TTC549 (cell line): ENCODE data around the gene GMFB.
"Not testable (repeated sequence)": the region's sequence is repeated elsewhere in the genome, so short reads cannot be mapped to it uniquely, and the experiment has no call there.

ENCODE experiments used
- FAIRE-seq: peaks from 2 replicates; lab custom pipeline; 2012; peaks lifted over from hg19 to GRCh38; lab: Jason Lieb, UNC

The GMFB gene

DNA sequence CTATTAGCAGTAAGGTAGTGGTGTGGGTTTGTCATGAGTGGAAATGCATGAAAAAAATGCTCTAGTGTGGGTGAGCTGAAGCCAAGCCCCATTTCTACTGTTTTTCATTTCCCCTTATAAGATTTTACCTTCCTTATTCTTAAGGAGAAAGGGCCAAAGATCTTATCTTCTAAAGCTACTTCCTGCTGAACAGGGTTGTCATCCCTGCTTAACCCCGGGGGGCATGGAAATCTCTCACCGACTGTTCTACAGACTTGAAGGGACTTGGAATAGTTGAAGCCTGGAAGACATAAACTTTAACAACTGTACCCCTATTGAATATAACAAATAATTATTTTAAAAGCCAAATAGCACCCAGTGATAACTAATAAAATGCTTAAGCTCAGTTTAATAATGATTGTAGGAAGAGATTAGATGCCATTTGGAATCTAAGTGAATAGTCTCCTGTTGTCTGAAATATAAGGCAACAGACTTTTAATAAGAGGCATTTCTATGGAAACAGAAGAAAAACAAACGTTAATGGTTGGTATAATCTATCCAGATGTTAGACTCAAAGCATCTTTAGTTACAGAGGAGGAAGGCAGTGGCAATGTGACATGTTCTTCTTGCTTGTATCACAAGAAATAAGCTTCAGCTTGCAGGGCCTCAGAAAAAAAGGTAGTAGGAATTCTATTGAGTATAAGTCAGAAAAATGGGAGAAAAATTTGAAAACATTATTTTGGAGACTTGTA lies 1.8 kb upstream of the GMFB start:
- FAIRE-seq: no peak

DNA sequence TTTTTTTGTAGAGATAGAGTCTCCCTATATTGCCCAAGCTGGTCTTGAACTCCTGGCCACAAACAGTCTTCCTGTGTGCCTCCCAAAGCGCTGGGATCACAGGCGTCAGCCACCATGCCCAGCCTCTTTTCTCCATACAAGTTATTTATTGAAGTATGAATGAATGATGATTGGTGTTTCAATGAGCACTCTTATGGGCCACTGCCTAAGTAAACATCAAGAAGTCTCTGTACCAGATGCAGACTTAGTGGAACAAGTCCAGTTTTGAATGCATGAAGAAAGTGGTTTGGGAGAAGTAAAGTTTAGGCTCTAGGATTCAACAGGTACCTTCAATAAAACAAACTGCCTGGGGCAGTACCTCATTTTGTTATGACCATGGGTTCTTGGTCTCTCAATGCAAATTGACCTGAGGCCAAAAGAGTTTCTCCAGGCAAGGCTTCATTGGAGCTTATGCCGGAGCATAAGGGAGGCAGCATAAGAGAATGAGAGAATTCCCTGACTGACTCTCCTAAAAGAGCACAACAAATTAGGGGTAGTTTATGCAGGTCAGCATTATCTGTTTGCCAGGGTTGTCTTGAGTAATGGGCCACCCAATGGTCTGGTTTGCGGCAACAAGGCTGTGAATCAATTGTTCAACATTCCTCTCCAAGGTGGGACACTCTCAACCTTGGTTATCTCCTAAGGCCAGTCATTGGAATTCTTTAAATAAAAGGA lies 1.1 kb upstream of the GMFB start:
- no peak for FAIRE-seq

DNA sequence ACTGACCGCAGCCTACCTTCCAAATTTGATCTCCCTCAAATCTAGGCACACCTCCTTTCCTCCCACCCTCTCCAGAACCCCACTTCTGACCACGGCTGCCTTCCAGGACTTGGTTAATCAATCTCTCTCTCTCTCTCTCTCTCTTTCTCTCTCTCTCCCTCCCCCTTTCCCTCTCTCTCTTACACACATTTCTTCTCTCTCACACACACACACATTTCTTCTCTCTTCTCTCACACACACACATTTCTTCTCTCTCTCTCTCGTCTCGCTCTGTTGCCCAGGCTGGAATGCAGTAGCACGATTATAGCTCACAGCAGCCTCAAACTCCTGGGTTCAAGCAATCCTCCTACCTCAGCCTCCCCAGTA lies 521 bp upstream of the GMFB start:
- no peak for FAIRE-seq

DNA sequence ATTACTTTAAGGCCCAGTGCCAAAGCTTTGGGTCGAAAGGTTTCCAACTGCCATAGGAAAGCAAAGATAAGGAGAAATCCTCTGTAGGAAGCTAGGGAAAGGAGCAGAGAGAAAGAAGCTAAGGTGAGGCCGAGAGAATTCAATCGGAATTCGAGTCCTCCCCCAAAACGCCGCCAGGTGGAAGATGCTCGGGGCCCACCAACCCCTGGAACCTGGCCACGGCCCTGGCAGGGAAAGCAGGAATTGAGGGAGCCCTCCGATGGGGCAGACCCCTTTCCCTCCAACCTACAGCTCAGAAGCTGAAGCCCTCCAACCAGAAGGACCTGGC lies 498 bp downstream of the GMFB start:
- no peak for FAIRE-seq

DNA sequence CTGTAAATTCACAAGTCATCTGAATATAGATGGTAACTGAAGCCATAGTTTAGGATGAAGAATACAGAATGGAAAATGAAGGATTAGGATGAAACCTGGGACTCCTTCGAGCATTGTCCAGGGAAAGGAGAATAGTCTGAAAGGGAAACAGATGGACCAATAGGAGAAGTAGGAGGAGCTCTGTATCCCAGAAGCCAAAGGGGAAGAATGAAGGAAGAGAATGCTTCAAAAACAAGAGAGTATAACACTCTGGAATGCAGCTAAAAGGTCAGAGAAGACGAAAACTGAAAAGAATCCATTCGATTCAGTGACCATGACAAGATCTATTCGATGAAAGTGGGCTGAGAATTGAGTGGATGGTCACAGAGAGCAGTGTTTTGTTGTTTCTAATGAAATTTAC lies 1.0 kb downstream of the GMFB start:
- no peak for FAIRE-seq

DNA sequence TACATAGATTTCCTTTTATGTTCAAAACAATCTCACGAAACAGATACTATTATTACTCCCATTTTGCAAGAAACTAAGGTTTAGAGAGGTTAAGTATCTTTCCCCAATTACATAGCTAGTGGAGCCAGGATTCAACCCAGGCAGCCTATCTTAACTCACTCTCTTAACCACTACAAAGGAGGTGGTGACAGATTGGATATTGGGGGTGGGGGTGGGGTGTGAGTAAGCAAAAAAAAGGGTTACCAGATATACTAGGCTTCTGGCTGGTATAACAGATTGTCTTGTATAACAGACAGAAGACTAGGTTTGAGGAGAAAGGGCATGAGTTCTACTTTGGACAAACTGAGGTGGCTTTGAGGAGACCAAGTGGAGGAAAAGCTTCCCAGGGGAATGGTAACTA lies 2.1 kb downstream of the GMFB start:
- no peak for FAIRE-seq

DNA sequence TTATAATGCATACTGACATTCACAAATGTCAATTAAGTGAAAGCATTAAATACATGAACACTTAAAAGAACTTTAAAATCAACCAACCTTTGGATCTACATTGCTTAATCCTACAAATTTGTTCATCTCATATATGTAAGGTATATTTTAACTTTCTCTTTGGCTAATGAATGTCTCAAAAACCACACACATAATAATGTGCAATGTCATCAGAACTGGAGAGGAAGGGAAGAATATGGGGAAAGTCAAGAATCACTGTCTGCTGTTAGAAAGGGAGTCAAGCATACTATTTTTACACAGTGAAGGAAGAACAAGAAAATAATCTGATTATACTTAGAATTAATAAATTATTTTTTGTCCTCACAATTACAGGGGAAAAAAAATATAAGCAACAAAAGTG lies 4.9 kb downstream of the GMFB start:
- no peak for FAIRE-seq

DNA sequence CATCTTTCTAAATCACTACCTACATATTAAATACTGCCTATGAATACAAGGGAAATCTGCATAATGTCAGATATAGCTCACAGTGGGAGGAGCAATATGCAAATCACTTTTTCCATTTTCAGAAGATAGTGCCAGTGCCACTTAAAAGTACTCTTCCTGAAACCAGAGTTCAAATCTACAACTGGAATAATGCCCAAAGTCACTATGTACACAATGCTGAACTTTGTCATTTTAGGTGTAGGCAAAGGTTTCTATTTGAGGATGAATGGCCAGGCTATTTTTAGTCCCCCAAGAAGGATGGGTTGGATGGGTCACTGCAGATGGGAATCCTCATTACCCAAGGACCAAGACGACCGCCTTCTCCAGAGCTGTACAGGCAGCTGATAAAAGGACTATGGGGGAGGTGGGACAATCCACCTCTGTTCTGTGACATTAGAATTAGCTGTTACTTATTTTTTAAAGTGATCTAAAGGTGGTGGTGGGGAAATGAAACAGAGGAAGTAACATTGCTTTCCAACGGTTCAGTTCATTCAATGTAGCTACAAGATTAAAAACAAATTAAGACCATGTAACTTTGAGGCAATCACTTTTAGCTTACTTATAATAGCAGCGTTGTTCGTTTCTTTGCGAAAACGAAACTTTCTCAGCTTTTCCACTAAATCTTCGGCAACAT lies 5.6 kb downstream of the GMFB start:
- FAIRE-seq: no peak

DNA sequence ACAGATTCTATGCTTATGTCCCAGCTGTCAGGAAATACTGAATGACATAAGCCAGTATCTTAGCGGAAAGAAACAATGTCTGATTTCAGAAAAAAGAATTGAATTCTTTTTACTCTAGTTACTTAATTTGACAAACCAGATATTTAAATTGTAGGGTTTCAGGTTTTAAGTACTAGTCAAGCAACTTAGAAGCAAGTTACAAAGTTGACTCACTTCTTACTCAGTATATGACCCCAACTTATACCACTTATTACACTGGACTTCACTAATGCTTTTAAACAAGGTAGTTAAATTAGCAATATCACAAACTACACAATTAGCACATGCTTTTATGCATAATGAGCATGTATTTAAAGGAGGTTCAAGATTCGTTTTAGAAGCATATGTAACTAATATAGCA lies 7.1 kb downstream of the GMFB start:
- no peak for FAIRE-seq

DNA sequence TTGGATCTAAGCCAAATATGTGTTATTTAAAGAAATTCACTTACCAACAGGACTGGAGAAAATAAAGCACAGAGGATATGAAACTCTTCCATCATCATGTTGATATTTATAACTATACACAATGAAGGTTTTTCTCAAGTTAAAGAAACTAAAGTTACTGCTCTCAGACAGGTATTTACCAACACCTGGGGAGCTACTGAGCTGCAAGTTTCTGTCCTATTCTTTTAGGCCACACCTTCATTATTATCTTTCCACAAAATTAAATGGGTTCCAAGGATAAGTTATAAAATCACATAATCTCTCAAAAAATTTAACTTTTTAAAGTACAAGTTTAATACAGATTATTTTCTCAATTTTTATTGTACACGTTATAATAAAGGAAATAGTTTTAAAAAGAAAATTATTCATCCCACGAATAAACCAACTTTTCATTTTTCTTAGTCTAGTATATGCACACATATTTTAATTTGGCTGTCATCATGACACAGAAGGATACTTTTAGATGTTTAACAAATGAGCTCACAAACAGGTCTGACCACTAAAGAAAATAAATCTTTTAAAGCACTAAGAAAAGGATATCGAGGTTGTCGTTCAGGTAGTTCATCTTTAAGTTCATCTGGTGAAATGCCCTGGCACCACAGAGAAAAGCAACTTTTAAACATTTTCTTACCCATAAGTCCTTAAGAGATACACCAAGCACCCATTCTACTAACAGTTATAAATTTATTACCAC lies 7.8 kb downstream of the GMFB start:
- FAIRE-seq: no peak

DNA sequence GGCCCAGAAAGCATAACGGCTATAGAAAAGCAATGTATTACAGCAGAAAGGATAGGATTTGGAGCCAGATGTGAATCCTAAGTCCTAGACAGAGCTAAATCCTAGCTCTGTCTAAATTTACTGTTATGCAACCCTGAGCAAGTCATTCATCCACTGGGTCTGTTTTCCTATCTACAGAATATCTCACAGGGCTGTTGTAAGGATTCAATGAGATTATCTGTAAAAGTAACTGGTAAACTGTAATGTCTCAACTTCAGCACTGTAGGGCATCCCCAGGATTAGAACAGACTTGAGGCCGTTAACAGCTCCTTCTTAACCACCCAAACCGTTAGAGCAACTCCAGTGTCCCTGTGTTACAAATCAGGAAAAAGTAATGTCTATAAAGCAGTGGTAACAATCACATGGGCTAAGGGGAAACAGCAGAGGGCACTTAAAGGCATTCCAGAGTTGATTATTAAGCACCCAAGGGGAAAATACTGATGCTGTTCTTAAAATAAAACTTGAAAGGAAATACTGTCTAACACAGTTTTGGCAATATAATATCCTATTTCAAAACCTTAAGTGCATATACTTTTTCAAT lies 10.1 kb downstream of the GMFB start:
- no peak for FAIRE-seq

DNA sequence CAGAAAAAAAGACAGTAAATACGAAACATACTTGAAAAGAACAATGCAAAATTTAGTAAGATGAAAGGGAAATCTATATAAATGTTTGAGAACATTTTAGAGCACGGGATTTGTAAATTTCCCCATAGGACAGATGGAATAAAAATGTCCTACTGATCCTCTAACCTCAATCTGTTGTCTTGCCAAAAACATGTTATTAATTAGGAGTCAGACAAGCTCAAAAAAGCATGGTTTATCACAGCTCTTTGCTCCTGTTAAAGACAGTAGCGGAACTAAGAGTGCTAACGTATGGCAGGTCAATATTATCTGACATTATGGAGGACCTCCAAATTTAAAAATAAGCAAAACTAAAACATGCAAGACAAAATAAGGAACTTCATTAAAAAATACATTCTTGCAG lies 12.9 kb downstream of the GMFB start:
- no peak for FAIRE-seq

DNA sequence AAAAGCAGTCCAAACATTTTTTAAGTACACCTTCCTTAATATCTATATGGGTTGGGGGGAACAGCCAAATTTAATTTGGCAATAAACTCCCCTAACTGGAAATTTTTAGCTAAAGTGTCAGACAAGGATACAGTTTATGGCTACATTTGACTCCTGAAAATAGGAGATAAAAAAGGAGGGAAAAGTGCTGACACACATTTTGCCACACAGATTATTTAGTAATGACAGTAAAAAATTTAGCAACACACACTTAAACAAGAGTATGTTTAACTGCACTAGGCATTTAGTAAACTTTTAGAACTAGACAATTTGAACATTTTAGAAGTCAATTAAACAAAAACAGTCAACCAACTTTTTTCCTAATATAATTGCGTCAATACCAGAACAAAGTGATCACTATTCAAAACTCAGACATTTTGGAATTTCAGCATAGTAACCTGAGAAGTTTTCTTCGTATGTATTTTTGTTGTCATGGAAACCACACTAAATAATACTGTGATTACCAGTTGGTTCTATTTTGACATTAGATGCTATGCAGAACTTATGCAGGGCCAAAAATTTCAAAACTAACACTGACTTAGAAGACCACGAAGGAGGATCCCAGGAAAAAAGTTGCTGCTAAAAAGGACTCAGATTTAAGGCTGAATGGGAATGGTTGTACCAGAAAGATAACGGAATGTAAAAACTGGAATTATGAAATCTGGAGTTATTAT lies 13.4 kb downstream of the GMFB start:
- no peak for FAIRE-seq

DNA sequence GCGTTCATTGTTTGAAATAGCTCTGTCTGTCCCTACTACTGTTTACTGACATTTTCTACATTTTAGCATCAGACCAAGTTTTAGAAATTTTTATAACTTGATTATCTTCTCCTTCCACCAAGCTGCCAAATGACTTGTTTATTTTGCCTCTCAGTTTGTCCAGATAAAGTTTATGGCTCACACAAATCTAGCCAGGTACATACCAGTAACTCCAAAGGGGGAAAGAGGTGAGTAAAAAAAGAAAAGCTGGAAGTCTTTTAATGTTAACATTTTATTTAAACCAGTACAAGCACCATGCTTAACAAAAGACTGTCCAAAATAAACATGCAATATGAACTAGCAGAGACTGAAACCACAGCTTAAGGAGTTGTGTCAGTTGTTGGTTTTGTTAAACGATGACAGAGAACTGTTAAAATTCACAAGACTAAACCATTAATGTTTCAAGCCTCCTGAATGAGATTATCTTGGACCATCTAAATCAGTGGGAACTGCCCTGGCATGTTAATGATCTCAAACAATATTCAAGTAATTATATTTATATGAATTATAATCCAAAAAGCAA lies 14.5 kb downstream of the GMFB start:
- peak; percentile 7 for FAIRE-seq

DNA sequence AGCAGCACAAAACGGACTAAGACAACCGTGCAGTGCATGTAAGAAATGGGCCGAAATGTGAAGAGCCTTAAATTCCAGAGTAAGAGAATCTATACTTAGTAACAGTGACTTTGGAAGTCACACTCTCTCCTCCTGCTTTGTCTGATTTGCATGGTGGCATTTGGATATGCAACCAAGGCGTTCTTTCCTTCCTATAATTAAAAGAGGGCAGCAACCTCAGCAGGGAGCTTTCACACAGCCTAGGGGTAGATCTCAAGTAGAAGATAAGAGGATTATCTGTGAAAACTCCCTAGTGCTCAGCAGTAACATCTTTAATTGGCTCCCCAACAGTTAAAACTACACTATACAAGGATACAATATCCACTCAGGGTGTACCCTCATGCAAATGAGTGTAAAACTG lies 16.5 kb downstream of the GMFB start:
- FAIRE-seq: no peak

DNA sequence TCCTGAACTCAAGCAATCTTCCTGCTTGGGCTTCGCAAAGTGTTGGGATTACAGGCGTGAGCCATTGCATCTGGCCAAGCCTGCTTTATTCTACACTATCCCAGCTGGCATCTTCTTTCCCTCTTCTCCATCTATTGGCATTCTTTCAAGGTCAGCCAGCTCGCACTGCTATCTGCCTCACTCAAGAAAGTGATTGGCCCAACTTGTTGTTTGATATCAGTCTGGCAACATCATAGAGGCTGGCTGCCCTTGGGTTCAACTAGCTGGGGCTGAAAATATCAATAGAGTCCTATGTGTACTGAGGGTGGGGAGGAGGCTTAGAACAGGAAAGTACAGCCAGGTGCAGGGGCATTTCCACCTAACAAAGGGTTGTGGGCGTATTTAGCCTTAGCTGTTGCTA lies 17.1 kb downstream of the GMFB start:
- no peak for FAIRE-seq

DNA sequence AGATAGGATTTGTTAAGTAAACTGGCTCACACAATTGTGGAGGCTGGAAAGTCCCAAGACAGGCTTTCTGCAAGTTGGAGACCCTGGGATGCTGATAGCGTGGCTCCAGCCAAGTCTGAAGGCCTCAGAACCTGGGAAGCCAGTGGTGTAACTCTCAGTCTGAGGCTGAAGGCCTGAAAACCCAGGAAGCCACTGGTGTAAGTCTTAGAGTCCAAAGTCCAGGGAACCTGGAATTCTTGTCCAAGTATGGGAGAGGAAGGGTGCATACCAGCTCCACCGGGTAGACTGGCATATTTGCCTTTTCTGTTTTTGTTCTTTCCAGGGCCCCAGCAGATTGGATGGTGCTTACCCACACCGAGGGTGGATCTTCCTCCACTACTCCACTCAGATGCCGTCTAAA lies 18.1 kb downstream of the GMFB start:
- FAIRE-seq: no peak

DNA sequence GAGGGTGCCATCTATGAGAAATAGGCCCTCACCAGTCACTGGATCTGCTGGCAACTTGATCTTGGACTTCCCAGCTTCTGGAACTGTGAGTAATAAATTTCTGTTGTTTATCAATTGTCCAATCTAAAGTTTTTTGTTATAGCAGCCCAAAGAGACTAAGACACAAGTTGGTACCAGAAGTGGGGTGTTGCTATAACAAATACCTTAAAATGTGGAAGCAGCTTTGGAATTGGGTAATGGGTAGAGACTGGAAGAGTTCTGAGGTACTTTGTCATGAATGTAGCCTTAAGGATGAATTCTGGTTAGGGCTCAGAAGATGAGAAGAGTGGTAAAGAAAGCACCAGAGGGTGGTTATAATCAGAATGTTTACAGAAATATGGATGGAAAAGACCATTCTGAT lies 21.5 kb downstream of the GMFB start:
- no peak for FAIRE-seq

DNA sequence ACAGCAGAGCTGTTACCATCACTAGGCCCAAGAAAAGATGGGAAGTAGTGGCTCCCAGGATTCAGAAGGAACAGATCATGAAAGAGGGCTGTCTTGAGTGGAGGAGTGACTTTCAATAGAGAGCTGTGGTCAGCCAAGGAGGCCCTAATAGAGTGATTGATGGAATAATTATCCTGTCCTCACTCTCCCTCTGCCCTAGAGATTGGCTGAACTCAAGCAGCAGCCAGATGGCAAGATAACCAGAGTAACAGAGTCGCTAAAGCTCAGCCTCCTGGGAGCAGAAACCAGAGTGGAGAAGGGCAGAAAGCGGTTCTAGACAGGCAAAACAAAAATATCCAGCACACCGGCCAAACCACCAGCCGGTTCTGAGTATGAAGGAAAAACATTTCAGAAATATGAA lies 23.1 kb downstream of the GMFB start:
- no peak for FAIRE-seq

DNA sequence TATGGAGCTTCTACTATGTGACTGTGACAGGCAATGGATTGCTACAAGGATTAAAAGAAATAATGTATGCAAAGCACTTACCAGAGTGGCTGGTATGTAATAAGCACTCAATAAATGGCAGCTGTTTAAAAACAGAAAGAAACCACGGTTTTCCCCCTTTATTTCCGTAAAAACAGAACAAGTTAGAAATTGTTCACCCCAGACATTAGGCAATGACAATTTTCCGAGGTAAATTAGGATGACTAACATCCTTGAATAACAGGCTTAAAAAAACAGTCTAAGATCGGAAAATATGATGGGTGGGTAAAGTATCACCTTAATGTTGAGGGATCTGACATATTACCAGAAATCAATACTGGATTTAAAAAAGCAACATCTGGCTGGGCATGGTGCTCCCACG lies 26.7 kb downstream of the GMFB start:
- no peak for FAIRE-seq

DNA sequence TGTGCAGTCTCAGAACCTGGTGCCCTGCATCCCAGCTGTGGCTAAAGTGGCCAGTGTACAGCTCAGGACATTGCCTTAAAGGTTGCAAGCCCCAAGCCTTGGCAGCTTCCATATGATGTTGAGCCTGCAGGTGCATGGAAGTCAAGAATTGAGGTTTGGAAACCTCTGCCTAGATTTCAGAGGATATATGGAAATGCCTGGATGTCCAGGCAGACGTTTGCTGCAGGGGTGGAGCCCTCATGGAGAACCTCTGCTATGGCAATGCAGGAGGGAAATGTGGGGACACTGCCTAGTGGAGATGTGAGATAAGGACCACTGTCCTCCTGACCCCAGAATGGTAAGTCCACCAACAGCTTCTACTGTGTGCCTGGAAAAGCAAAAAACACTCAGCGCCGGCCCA lies 29.7 kb downstream of the GMFB start:
- no peak for FAIRE-seq

DNA sequence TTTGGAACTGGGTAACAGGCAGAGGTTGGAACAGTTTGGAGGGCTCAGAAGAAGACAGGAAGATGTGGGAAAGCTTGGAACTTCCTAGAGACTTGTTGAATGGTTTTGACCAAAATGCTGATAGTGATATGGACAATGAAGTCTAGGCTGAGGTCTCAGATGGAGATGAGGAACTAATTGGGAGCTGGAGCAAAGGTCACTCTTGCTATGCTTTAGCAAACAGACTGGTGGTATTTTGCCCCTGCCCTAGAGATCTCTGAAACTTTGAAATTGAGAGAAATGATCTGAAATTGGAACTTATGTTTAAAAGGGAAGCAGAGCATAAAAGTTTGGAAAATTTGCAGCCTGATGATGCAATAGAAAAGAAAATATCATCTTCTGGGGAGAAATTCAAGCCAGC lies 30.2 kb downstream of the GMFB start:
- not testable (repeated sequence) for FAIRE-seq
